Measurements from ENCODE around the gene HOXA9. TPM values are rescaled to one million over a fixed set of nuclear protein-coding genes. Genes with fewer than 3 reads are reported as not detected.

Gene HOXA9
- total RNA-seq, 1 experiment from 2014 or later, result 71.2 TPM

- DNase-seq (ENCODE audit: low spot score), result no peak
- in situ Hi-C loops (cut with HindIII; ENCODE audit: low sequenced_read_pairs), result no loop called here
These were observed 4.5 kb upstream of the HOXA9 start for GRCh38 chr7:27169658-27170425.

GRCh38 chr7:27168265-27168947, 3.1 kb upstream of the HOXA9 start:
- in situ Hi-C loops (cut with HindIII; ENCODE audit: low sequenced_read_pairs), result no loop called here
- DNase-seq (ENCODE audit: low spot score), result no peak

- DNase-seq (ENCODE audit: low spot score), result no peak
- in situ Hi-C loops (cut with HindIII; ENCODE audit: low sequenced_read_pairs), result no loop called here
These were observed 2.6 kb upstream of the HOXA9 start for GRCh38 chr7:27167916-27168264.

- no peak for DNase-seq (ENCODE audit: low spot score)
- in situ Hi-C loops (cut with HindIII; ENCODE audit: low sequenced_read_pairs), result no loop called here
These were observed 1.5 kb upstream of the HOXA9 start for GRCh38 chr7:27166531-27167505.

- in situ Hi-C loops (cut with HindIII; ENCODE audit: low sequenced_read_pairs), result no loop called here
- no peak for DNase-seq (ENCODE audit: low spot score)
These were observed 726 bp upstream of the HOXA9 start for GRCh38 chr7:27165996-27166530.

GRCh38 chr7:27164367-27165088, 809 bp downstream of the HOXA9 start:
- DNase-seq (ENCODE audit: low spot score), result no peak
- in situ Hi-C loops (cut with HindIII; ENCODE audit: low sequenced_read_pairs), result loop anchor here (5.0 kb wide), 1 partner anchor 37 kb away; no protein-coding TSS in a partner anchor

GRCh38 chr7:27164045-27164366, 1.3 kb downstream of the HOXA9 start:
- DNase-seq (ENCODE audit: low spot score), result no peak
- in situ Hi-C loops (cut with HindIII; ENCODE audit: low sequenced_read_pairs), result loop anchor here (5.0 kb wide), 1 partner anchor 37 kb away; no protein-coding TSS in a partner anchor

- DNase-seq (ENCODE audit: low spot score), result no peak
- in situ Hi-C loops (cut with HindIII; ENCODE audit: low sequenced_read_pairs), result loop anchor here (5.0 kb wide), 1 partner anchor 36 kb away; no protein-coding TSS in a partner anchor
These were observed 1.9 kb downstream of the HOXA9 start for GRCh38 chr7:27163288-27164044.

- in situ Hi-C loops (cut with HindIII; ENCODE audit: low sequenced_read_pairs), result loop anchor here (5.0 kb wide), 1 partner anchor 35 kb away; no protein-coding TSS in a partner anchor
- no peak for DNase-seq (ENCODE audit: low spot score)
These were observed 2.6 kb downstream of the HOXA9 start for GRCh38 chr7:27162561-27163287.

- in situ Hi-C loops (cut with HindIII; ENCODE audit: low sequenced_read_pairs), result loop anchor here (5.0 kb wide), 1 partner anchor 35 kb away; no protein-coding TSS in a partner anchor
- no peak for DNase-seq (ENCODE audit: low spot score)
These were observed 3.4 kb downstream of the HOXA9 start for GRCh38 chr7:27161721-27162560.

- in situ Hi-C loops (cut with HindIII; ENCODE audit: low sequenced_read_pairs), result loop anchor here (5.0 kb wide), 1 partner anchor 34 kb away; no protein-coding TSS in a partner anchor
- DNase-seq (ENCODE audit: low spot score), result peak; percentile 43
These were observed 4.1 kb downstream of the HOXA9 start for GRCh38 chr7:27161214-27161720.

GRCh38 chr7:27160546-27161213, 4.7 kb downstream of the HOXA9 start:
- in situ Hi-C loops (cut with HindIII; ENCODE audit: low sequenced_read_pairs), result loop anchor here (5.0 kb wide), 1 partner anchor 33 kb away; no protein-coding TSS in a partner anchor
- peak; percentile 79 for DNase-seq (ENCODE audit: low spot score)

- in situ Hi-C loops (cut with HindIII; ENCODE audit: low sequenced_read_pairs), result loop anchor here (5.0 kb wide), 1 partner anchor 33 kb away; no protein-coding TSS in a partner anchor
- no peak for DNase-seq (ENCODE audit: low spot score)
These were observed 5.2 kb downstream of the HOXA9 start for GRCh38 chr7:27160145-27160545.

- in situ Hi-C loops (cut with HindIII; ENCODE audit: low sequenced_read_pairs), result loop anchor here (5.0 kb wide), 1 partner anchor 32 kb away; no protein-coding TSS in a partner anchor
- DNase-seq (ENCODE audit: low spot score), result no peak
These were observed 5.8 kb downstream of the HOXA9 start for GRCh38 chr7:27159266-27160144.
